H9 (cell line): ENCODE results near the gene CDIPT. TPM values are rescaled to one million over a fixed set of nuclear protein-coding genes. Genes with fewer than 3 reads are reported as not detected.

ENCODE experiments used
- DNase-seq: peaks from one replicate; pipeline ENCODE4 v3.0.0-alpha.2; 2017
- H2AFZ ChIP-seq: one replicate; pipeline ENCODE4 v1.6.1; 2013; ENCODE audit warnings: mild to moderate bottlenecking, low read length, control low read depth, moderate library complexity
- H2AK5ac ChIP-seq: 2 replicates; pipeline ENCODE4 v1.6.1; 2013; ENCODE audit warnings: low read length, control low read depth, mixed read lengths; ENCODE audit not compliant: insufficient read length
- H2BK120ac ChIP-seq: one replicate; pipeline ENCODE4 v1.6.1; 2013; ENCODE audit warnings: low read depth, mild to moderate bottlenecking, low read length, control low read depth, inconsistent platforms; ENCODE audit not compliant: poor library complexity, severe bottlenecking
- H2BK12ac ChIP-seq: 2 replicates; pipeline ENCODE4 v1.6.1; 2013; ENCODE audit warnings: low read length, control low read depth, mixed read lengths, low read depth; ENCODE audit not compliant: insufficient read length
- H2BK15ac ChIP-seq: 2 replicates; pipeline ENCODE4 v1.6.1; 2013; ENCODE audit warnings: low read depth, low read length, control low read depth
- H2BK20ac ChIP-seq: one replicate; pipeline ENCODE4 v1.6.1; 2013; ENCODE audit warnings: low read depth, mild to moderate bottlenecking, low read length, control low read depth, inconsistent platforms; ENCODE audit not compliant: poor library complexity, severe bottlenecking
- H2BK5ac ChIP-seq: 2 replicates; pipeline ENCODE4 v1.6.1; 2013; ENCODE audit warnings: low read length, control low read depth, mixed read lengths; ENCODE audit not compliant: insufficient read length
- H3K14ac ChIP-seq: 2 replicates; pipeline ENCODE4 v1.6.1; 2013; ENCODE audit warnings: low read length, control low read depth; ENCODE audit not compliant: insufficient read depth
- H3K18ac ChIP-seq: 2 replicates; pipeline ENCODE4 v1.6.1; 2013; ENCODE audit warnings: low read depth, mild to moderate bottlenecking, mixed read lengths, low read length, control low read depth; ENCODE audit not compliant: insufficient read length
- H3K23ac ChIP-seq: 2 replicates; pipeline ENCODE4 v1.6.1; 2013; ENCODE audit warnings: low read length, control low read depth, mixed read lengths, low read depth; ENCODE audit not compliant: insufficient read length
- H3K23me2 ChIP-seq: 2 replicates; pipeline ENCODE4 v1.6.1; 2013; ENCODE audit warnings: low read depth, mild to moderate bottlenecking, mixed read lengths, low read length, control low read depth; ENCODE audit not compliant: insufficient read length, poor library complexity, severe bottlenecking
- H3K27ac ChIP-seq: 2 replicates; pipeline ENCODE4 v1.5.1; 2013; ENCODE audit warnings: low read length, control low read depth, mixed read lengths, low read depth; ENCODE audit not compliant: insufficient read length
- H3K27me3 ChIP-seq: 2 replicates; pipeline ENCODE4 v1.6.1; 2013; ENCODE audit warnings: low read length, control low read depth, inconsistent platforms; ENCODE audit not compliant: insufficient read depth
- H3K4ac ChIP-seq: 2 replicates; pipeline ENCODE4 v1.6.1; 2013; ENCODE audit warnings: low read depth, mild to moderate bottlenecking, control low read depth, inconsistent platforms, low read length, moderate library complexity
- H3K4me1 ChIP-seq: 2 replicates; pipeline ENCODE4 v1.6.1; 2013; ENCODE audit warnings: low read length, control low read depth, inconsistent platforms; ENCODE audit not compliant: insufficient read depth
- H3K4me2 ChIP-seq: 2 replicates; pipeline ENCODE4 v1.6.1; 2013; ENCODE audit warnings: low read length, control low read depth, mixed read lengths; ENCODE audit not compliant: insufficient read length, insufficient read depth
- H3K56ac ChIP-seq: 2 replicates; pipeline ENCODE4 v1.6.1; 2013; ENCODE audit warnings: low read depth, mild to moderate bottlenecking, mixed read lengths, low read length, control low read depth; ENCODE audit not compliant: insufficient read length
- H3K79me1 ChIP-seq: 2 replicates; pipeline ENCODE4 v1.6.1; 2013; ENCODE audit warnings: low read depth, mild to moderate bottlenecking, moderate library complexity, low read length, control low read depth, inconsistent platforms; ENCODE audit not compliant: insufficient read depth, poor library complexity, severe bottlenecking
- H3K79me2 ChIP-seq: 2 replicates; pipeline ENCODE4 v1.6.1; 2013; ENCODE audit warnings: low read length, control low read depth, inconsistent platforms; ENCODE audit not compliant: insufficient read depth
- H3K9ac ChIP-seq: 2 replicates; pipeline ENCODE4 v1.6.1; 2013; ENCODE audit warnings: low read length, control low read depth, mixed read lengths; ENCODE audit not compliant: insufficient read length; ENCODE audit errors: extremely low read depth
- H3K9me3 ChIP-seq: one replicate; pipeline ENCODE4 v1.6.1; 2013; ENCODE audit warnings: low read depth, low read length, inconsistent platforms; ENCODE audit not compliant: control insufficient read depth
- H3T11ph ChIP-seq: one replicate; pipeline ENCODE4 v1.6.1; 2013; ENCODE audit warnings: mild to moderate bottlenecking, low read length, control low read depth, inconsistent platforms
- H4K20me1 ChIP-seq: one replicate; pipeline ENCODE4 v1.6.1; 2013; ENCODE audit not compliant: control insufficient read depth, insufficient read length, insufficient read depth
- H4K5ac ChIP-seq: 2 replicates; pipeline ENCODE4 v1.6.1; 2013; ENCODE audit warnings: low read depth, mild to moderate bottlenecking, mixed read lengths, low read length, control low read depth; ENCODE audit not compliant: insufficient read length
- H4K8ac ChIP-seq: replicated peaks from 2 replicates; pipeline ENCODE4 v1.6.1; 2013; ENCODE audit warnings: low read length, control low read depth, mixed read lengths, low read depth; ENCODE audit not compliant: insufficient read length
- H4K91ac ChIP-seq: 2 replicates; pipeline ENCODE4 v1.6.1; 2013; ENCODE audit warnings: low read depth, mild to moderate bottlenecking, moderate library complexity, mixed read lengths, low read length, control low read depth; ENCODE audit not compliant: insufficient read length
- H3K27ac Mint-ChIP-seq, 3 experiments: 2 replicates in 2 of 3; 3 replicates in 1 of 3; pipeline ENCODE4 v1.8.0; 2020 to 2021; ENCODE audit warnings: mixed read lengths in 3 of 3, mild to moderate bottlenecking in 1 of 3, moderate library complexity in 1 of 3
- H3K27me3 Mint-ChIP-seq: 2 replicates; pipeline ENCODE4 v1.8.0; 2021; ENCODE audit warnings: low read depth, mild to moderate bottlenecking, moderate library complexity, mixed read lengths
- H3K36me3 Mint-ChIP-seq, 3 experiments: 2 replicates in 2 of 3; 3 replicates in 1 of 3; pipeline ENCODE4 v1.8.0; 2020 to 2021; ENCODE audit warnings: low read depth in 3 of 3, mixed read lengths in 3 of 3; ENCODE audit not compliant: insufficient read depth in 1 of 3
- H3K4me1 Mint-ChIP-seq, 2 experiments: 2 replicates each; pipeline ENCODE4 v1.8.0; 2020; ENCODE audit warnings: mixed read lengths in 2 of 2
- H3K4me3 Mint-ChIP-seq, 2 experiments: 2 replicates in 1 of 2; 3 replicates in 1 of 2; pipeline ENCODE4 v1.8.0; 2020 to 2021; ENCODE audit warnings: mild to moderate bottlenecking in 2 of 2, mixed read lengths in 2 of 2, moderate library complexity in 1 of 2
- H3K9me3 Mint-ChIP-seq, 2 experiments: 2 replicates in 1 of 2; 3 replicates in 1 of 2; pipeline ENCODE4 v1.8.0; 2020; ENCODE audit warnings: mild to moderate bottlenecking in 2 of 2, mixed read lengths in 2 of 2, moderate library complexity in 1 of 2
- CTCF ChIP-seq: fragments of 200-600 bp; sonication (generic); conservative IDR thresholded peaks from 3 replicates; pipeline ENCODE4 v1.8.0; 2021; ENCODE audit warnings: antibody characterized with exemption, mild to moderate bottlenecking
- WGBS: extraction: QIAGEN DNeasy Blood & Tissue Kit; methylation state at CpG from one replicate; pipeline ENCODE4 v1.1.7; 2013; ENCODE audit warnings: missing lambda C conversion rate, low lambda C conversion rate, mixed read lengths; ENCODE audit not compliant: insufficient read length; ENCODE audit errors: extremely low coverage; 5-methylcytosine and 5-hydroxymethylcytosine counted together
- total RNA-seq: library from RNA; stranded (reverse); gene quantifications from 2 replicates; pipeline ENCODE4 v1.2.1, GENCODE V29; 2021

CDIPT gene
- total RNA-seq, 1 experiment from 2014 or later = 70.6 TPM

GRCh38 chr16:29858149-29858849 lies 4.7 kb downstream of the CDIPT start:
- Histone ChIP-seq H2BK12ac (no peak overlapping the region), H3K4me2 (no peak overlapping the region), H3K79me2 (no peaks in the 10 kb centered on the region), H3K23me2 (peaks cover 7% of the 10 kb centered on the region), H3K56ac (no peak overlapping the region), H2AK5ac (no peak overlapping the region), H3K27ac (no peak overlapping the region), H3K18ac (no peak overlapping the region), H4K91ac (no peak overlapping the region), H4K20me1 (no peaks in the 10 kb centered on the region), H3T11ph (no peak overlapping the region), H2BK20ac (no peak overlapping the region), H3K4me1 (no peaks in the 10 kb centered on the region; the same call in 1 of the 2 replicates), H3K4ac (no peak overlapping the region), H2BK5ac (no peak overlapping the region), H3K9me3 (no peaks in the 10 kb centered on the region), H3K23ac (no peak overlapping the region), H3K79me1 (peaks cover 8% of the 10 kb centered on the region), H2BK120ac (no peak overlapping the region), H4K5ac (no peak overlapping the region), H4K8ac (no peak overlapping the region), H2AFZ (no peak overlapping the region), H3K27me3 (no peaks in the 10 kb centered on the region), H3K14ac (no peak overlapping the region), H2BK15ac (no peak overlapping the region), H3K9ac (no peak overlapping the region)
- H3K27me3 Mint-ChIP-seq = no peaks in the 10 kb centered on the region
- no peak overlapping the region for H3K4me3 Mint-ChIP-seq
- DNase-seq = no peak
- H3K27ac Mint-ChIP-seq = no peak overlapping the region
- peaks cover 17 to 33% (median 31%) of the 10 kb centered on the region in 3 experiments; a peak in 6 of 7 replicates for H3K36me3 Mint-ChIP-seq
- H3K9me3 Mint-ChIP-seq = no peaks in the 10 kb centered on the region
- peaks cover 5 to 9% of the 10 kb centered on the region in 2 experiments for H3K4me1 Mint-ChIP-seq
- TF ChIP-seq CTCF = no peak
- WGBS = no CpG with 5 or more reads among the region's 10 CpGs
